ENCODE results near the gene SLFN12.

GRCh38 chr17:35479271-35479670, 47.0 kb upstream of the SLFN12 start:
- TF ChIP-seq POLR2AphosphoS5 (IDR thresholded peaks at IDR 0.05; ENCODE audit: low read depth, low read length) (no peak), TAF1 (IDR thresholded peaks at IDR 0.05; ENCODE audit: borderline replicate concordance, insufficient read depth, low read length) (no peak), REST (IDR thresholded peaks at IDR 0.05; ENCODE audit: insufficient read depth in 1 of 2, low read depth in 2 of 2, low read length in 2 of 2) (no peak), SIN3A (IDR thresholded peaks at IDR 0.05; ENCODE audit: borderline replicate concordance, insufficient read depth, low read length) (no peak), FOXP2 (optimal IDR thresholded peaks at IDR 0.05; ENCODE audit: borderline replicate concordance, extremely low read depth, extremely low read length, insufficient read depth) (no peak)
